GM18507 (cell line): ENCODE measurements around the gene CRISPLD2.

Experiments used
- DNase-seq: peaks from one replicate; pipeline ENCODE4 v3.0.0; 2011; ENCODE audit warnings: low read depth; ENCODE audit not compliant: insufficient read length; ENCODE audit errors: extremely low spot score
- FAIRE-seq: peaks from 2 replicates; lab custom pipeline; 2011; peaks lifted over from hg19 to GRCh38; lab: Jason Lieb, UNC

Gene CRISPLD2

DNA sequence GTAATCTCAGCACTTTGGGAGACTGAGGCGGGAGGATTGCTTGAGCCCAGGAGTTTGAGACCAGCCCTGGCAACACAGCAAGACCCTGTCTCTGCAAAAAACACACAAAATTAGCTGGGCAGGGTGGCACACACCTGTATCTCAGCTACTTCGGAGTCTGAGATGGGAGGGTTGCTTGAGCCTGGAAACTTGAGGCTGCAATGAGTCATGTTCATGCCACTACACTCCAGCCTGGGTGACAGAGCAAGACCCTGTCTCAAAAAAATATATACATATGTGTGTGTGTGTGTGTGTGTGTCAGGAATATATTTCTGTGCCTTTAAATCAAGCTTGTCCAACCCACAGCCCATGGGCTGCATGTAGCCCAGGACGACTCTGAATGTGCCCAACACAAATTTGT is 55.2 kb downstream of the CRISPLD2 start:
- DNase-seq (no peak), FAIRE-seq (no peak)

GRCh38 chr16:84875846-84876245 is 56.1 kb downstream of the CRISPLD2 start:
- no peak for FAIRE-seq

DNA sequence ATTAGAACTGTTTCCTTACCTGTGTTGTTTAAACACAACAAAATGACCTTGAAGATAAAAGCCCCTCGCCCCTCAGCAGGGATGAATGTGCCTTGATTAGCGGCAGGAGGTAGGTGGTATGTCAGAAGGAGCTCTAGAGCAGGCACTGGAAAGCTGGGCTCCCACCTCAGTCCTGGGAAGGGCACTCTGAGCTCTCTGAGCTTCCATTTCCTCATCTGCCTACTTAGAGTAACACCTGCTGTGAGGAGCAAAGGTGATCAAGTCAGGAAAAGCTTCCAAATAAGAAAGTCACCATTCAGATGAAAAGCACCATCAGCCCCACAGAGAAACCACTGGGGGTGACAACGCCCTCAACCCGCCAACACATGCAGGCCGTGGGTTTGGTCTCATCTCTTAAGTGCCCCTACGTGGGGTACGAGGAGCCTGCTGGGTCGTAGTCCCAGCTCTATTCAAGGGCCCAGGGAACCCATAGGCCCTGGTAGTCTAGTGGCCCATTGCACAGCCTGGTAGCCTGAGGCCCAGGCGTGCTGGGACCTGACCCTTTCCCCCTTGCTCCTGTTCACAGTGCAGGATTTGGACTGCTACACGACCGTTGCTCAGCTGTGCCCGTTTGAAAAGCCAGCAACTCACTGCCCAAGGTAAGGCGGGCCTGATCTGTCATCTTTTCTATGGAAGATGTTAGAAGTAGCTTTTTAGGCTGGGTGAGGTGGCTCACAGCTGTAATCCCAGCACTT is 57.3 kb downstream of the CRISPLD2 start:
- FAIRE-seq (no peak), DNase-seq (no peak)

More at GRCh38 chr16:84875846-84876245, 56.1 kb downstream of the CRISPLD2 start:
- DNase-seq: no peak

- DNase-seq (no peak), FAIRE-seq (no peak)
Measured at GRCh38 chr16:84878770-84879169, 59.0 kb downstream of the CRISPLD2 start.

DNA sequence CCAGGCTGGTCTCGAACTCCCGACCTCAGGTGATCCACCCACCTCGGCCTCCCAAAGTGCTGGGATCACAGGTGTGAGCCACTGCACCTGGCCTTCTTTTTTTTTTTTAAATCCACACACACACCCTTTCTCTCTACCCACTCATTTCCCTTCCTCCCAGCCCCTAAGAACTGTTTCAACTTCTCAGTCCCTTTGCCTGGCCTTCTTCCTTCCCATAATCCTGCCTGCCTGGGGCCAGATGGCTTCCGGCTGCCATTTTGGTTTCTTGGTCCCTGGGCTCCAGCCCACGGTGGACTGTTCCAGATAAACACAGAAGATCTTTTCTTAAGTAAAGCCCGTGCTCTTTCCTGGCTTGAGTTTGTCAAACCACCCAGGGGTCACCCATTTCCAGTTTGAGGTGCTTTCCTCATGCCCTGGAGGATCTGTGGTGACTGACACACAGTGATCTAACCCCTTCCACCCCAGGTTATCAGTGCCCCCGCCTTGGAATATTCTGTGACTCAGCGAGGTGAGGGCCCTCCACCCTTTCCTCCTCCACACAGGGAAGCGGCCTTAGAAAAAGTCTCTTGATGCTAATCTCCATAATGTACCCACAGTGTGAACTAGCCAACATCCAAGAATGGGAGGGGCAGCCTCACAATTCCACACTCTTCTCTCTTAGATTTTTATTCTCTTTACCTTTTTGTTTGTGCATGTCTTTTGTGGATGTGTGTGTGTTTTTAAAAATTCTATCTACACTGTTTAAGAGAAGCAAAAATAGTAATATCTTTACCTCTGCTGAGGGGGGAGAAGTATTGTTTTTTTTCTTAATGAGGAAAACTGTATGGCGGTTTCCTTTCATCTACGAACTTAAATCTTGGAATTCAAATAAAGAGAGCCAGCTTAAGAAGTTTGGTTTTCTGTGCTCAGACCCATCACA is 60.0 kb downstream of the CRISPLD2 start:
- DNase-seq (no peak), FAIRE-seq (no peak)

DNA sequence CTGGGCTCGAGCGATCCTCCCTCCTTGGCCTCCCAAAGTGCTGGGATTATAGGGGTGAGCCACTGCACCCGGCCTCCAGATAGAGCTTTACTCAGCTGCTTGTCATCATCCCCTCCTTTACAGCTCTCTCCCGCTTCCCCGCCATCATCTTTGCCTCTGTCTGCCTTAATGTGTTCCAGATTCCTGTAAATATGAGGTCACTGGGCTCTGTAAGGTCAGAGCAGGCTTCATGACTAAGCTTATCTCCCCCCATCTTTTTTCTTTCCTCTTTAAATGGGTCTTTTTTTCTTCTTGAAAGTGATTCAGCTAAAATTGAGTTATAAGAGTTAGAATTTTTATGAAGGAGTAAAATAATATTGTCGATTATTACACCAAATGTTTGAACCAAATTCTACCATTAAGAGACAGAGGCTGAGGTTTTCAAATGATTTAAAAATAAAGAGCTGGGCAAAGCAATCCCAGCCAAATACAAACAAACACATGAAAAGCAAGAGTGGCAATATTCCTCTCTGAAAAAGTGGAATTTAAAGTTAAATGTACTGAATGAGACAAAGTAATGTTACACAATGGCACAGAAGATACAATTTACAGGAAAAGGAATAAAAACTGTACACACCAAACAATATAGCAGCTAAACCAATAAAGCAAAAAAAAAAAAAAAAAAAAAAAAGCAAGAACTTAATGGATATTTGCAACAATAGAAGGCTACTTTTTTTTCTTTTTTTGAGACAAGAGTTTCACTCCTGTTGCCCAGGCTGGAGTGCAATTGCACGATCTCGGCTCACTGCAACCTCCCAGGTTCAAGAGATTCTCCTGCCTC is 62.1 kb downstream of the CRISPLD2 start:
- no peak for FAIRE-seq

GRCh38 chr16:84883301-84883700 is 63.5 kb downstream of the CRISPLD2 start:
- FAIRE-seq: no peak

More for the DNA sequence above, 62.1 kb downstream of the CRISPLD2 start:
- no peak for DNase-seq

DNA sequence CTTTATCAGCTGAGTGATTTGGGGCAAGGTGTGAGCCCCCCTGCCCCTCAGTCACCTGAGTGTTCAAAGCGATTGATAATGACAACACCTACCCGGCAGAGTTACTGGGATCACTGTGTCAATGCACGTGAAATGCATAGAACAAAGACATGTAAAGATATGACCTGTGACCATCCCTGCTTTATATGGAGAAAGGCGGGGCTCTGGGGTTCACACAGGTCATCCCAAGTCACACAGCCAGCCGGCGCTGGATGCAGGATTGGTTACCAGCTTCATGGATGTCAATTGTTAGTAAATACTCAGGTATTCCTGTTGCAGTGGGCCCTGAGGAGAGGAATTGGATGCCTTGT is 64.4 kb downstream of the CRISPLD2 start:
- no peak for FAIRE-seq
- no peak for DNase-seq

More at GRCh38 chr16:84883301-84883700, 63.5 kb downstream of the CRISPLD2 start:
- no peak for DNase-seq

DNA sequence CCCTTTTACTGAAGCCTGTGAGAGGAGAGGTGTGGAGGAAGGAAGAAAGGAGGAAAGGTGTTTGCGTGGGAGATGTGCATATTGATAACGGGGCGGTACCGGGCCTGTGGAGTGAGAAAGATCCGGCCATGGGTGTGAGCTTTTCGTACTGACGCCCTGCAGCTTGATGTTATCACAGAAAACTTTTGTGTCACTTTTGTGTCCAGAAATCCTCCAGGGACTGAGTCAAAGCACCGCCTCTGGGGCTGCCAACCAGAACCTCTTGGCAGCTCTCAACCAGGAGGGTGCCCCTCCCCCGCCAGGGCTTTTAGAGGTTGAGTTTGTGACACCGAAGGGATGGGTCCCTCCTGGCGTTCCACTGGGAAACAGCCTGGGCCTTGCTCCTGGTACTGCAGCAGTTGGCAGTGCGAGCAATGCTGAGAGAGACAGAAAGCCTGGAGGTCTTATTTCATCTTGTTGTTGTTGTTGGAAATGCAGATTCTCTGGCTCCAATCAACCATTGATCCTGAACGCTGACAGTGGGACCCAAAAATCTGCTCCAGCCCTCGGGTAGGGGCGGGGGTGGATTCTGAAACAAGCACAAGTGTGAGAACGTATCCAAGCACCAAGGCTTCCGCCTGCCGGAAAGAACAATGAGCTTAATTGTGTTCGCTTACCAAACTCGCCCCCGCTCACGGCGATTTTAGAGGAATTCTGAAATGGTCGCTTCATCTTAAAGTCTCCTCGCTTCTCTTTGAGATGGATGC is 65.0 kb downstream of the CRISPLD2 start:
- FAIRE-seq: no peak
- no peak for DNase-seq

DNA sequence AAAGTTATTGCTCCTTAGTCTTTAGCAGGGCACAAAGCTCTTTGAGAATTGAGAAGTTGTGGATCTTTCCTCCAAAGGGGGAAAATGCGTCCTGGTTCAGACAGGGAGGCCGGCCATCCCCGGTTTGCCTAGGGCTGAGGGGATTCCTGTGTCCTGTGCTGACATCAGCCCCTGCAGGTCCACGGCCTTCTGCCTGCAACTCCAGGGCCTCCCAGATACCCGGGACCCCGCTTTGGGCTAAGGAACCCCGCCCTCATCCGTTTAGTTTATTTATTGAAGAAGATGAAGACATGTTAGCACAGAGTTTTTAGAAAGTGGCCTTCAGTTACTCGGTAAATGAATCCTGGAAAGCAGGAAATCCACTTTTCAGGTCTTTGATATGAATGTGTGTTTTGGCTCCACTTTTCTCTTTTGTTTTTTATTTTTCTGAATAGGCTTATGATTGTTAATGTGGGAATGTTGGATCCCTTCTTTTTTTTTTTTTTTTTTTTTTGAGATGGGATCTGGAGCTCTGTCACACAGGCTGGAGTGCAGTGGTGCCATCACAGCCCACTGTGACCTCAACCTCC is 65.6 kb downstream of the CRISPLD2 start:
- DNase-seq: no peak
- no peak for FAIRE-seq

GRCh38 chr16:84886497-84887090 is 66.8 kb downstream of the CRISPLD2 start:
- DNase-seq (no peak), FAIRE-seq (no peak)

DNA sequence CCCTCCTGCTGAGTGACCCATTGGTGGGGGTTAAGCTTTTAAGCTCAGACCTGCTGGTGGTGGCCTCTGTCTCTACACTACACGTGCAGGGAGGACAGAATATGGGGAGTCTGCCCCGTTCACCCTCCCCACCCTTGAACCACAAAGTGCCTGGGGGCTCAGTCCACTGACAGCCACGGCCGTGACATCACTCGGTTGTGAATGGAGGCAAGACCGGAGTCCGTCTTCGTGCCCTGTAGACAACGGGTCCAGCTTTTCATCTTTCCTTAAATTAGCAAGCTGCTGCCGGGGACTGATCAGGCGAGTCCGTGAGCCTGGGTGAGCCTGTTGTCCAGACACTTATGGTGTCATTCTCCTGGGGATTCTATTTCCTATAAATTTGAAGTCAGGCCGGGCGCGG is 67.4 kb downstream of the CRISPLD2 start:
- DNase-seq: no peak
- no peak for FAIRE-seq

- no peak for DNase-seq
- no peak for FAIRE-seq
Measured at GRCh38 chr16:84888450-84888849, 68.7 kb downstream of the CRISPLD2 start.

- DNase-seq: no peak
- FAIRE-seq: no peak
Measured at GRCh38 chr16:84889066-84889465, 69.3 kb downstream of the CRISPLD2 start.

DNA sequence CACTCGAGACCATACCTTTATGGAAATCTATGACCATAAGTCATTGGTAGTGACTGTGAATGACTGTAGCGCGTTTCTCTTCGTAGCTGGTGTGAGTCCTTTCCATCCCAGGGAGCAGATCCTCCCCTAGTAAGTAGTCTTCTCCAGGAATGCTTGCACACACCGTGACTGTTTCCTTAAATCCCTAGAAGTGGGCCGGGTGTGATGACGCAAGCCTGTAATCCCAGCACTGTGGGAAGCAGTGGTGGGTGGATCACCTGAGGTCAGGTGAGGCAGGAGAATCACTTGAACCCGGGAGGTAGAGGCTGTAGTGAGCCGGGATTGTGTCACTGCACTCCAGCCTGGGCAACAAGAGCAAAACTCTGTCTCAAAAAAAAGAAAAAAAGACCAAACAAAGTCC is 70.6 kb downstream of the CRISPLD2 start:
- DNase-seq (no peak), FAIRE-seq (no peak)

- FAIRE-seq: no peak
Measured at GRCh38 chr16:84891149-84891795, 71.5 kb downstream of the CRISPLD2 start.

DNA sequence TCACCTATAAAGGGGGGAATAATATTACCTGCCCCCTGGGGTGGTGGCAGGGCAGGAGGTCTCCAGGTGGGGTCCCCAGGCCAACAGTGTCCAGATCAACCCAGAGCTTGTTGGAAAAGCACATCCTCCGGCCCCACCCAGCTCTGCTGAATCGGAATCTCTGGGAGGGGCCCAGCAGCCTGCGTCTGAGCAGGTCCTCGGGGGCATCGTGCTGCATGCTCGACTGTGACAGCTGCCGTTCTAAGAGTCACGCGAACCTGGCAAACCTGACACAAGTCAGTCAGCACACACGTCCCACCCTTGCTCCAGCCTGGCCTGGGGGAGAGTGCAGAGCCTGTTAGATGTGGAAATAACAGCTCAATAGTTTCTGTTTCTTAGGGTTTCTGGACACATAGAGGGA is 72.3 kb downstream of the CRISPLD2 start:
- no peak for DNase-seq
- no peak for FAIRE-seq

More at GRCh38 chr16:84891149-84891795, 71.5 kb downstream of the CRISPLD2 start:
- no peak for DNase-seq

DNA sequence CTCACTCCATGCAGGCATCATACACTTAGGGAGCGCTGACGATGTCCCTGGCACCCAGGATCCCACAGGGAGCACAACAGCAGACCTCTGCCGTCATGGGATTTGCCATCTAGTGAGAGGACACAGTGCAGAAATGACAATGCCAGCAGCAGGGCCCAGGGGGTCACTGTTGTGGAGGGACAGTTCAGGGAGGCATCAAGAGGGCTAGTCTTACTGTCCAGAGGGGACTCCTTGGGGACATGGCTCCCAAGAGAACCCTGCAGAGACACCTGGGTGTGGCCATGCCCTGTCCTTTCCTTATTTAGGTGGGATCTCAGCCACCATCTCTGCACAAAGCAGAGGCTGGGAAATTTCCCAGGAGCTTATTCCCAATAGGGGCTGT is 73.7 kb downstream of the CRISPLD2 start:
- DNase-seq (no peak), FAIRE-seq (no peak)
